Osteocyte (in vitro differentiated cells): ENCODE results near the gene RAB14. TPM values are rescaled to one million over a fixed set of nuclear protein-coding genes. Genes with fewer than 3 reads are reported as not detected.
"Not testable (repeated sequence)": the region's sequence is repeated elsewhere in the genome, so short reads cannot be mapped to it uniquely, and the experiment has no call there.

ENCODE experiments used
- DNase-seq: peaks from one replicate; pipeline ENCODE4 v3.0.0; 2021; ENCODE audit warnings: mixed read lengths; ENCODE audit not compliant: unreplicated experiment; ENCODE audit errors: extremely low spot score
- H3K27ac Mint-ChIP-seq: one replicate; pipeline ENCODE4 v1.8.0; 2021; ENCODE audit warnings: mild to moderate bottlenecking, mixed read lengths; ENCODE audit not compliant: unreplicated experiment
- H3K27me3 Mint-ChIP-seq: one replicate; pipeline ENCODE4 v1.8.0; 2021; ENCODE audit warnings: mixed read lengths; ENCODE audit not compliant: unreplicated experiment
- H3K36me3 Mint-ChIP-seq: one replicate; pipeline ENCODE4 v1.8.0; 2021; ENCODE audit warnings: mixed read lengths; ENCODE audit not compliant: unreplicated experiment
- H3K4me1 Mint-ChIP-seq: one replicate; pipeline ENCODE4 v1.8.0; 2021; ENCODE audit warnings: mixed read lengths; ENCODE audit not compliant: unreplicated experiment
- H3K4me3 Mint-ChIP-seq: one replicate; pipeline ENCODE4 v1.8.0; 2021; ENCODE audit warnings: mild to moderate bottlenecking, moderate library complexity, mixed read lengths; ENCODE audit not compliant: unreplicated experiment
- H3K9me3 Mint-ChIP-seq: one replicate; pipeline ENCODE4 v1.8.0; 2021; ENCODE audit warnings: mixed read lengths; ENCODE audit not compliant: unreplicated experiment
- total RNA-seq: library from RNA; stranded (reverse); gene quantifications from 2 replicates; pipeline ENCODE4 v1.2.1, GENCODE V29; 2021
- TF ChIP-seq, protein P1 (sequence below): fragments of 200-600 bp; sonication (generic); IDR thresholded peaks from 2 replicates; pipeline ENCODE4 v1.5.0; 2021; ENCODE audit warnings: antibody characterized with exemption, mild to moderate bottlenecking, moderate library complexity

RAB14 gene
- total RNA-seq, 1 donor from 2014 or later, result 64.0 TPM

DNA sequence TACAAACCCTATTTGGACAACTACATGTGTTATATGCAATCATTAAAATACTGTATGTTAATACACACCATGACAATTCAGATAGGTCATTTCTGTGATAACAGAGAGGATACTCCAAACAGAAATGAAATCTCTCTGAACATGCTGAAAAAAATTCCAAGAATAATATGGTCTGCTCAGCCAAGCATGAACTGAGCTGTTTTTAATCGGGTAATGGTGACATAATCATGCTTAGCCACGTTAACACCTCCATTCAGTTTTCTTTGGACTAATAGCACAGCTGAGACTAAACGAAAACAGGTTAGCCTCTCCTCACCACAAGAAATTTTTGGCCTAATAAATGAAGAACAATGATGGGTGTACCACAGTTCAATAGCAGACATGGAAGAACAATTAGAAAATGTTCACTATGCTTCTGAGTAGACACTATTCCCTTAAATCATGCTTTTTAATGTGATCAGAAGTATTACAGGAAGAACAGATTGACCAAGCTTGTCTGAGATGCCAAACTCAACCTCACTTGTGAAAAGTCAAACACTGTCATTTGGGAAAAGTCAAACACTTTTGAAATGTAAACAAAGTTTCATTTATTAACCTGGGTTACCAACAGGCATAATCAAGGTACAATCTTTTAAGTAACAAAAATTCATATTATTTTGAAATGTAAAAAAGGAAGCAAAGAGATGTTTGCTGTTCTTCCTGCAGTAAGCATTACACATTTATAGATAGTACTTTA, 19.4 kb downstream of the RAB14 start:
- Mint-ChIP-seq H3K4me1 (peaks cover 22% of the 10 kb centered on the region), H3K27ac (no peak overlapping the region), H3K27me3 (no peaks in the 10 kb centered on the region), H3K9me3 (no peaks in the 10 kb centered on the region), H3K4me3 (no peak overlapping the region), H3K36me3 (peaks cover 39% of the 10 kb centered on the region)
- DNase-seq, result no peak
- TF ChIP-seq, protein P1, sequence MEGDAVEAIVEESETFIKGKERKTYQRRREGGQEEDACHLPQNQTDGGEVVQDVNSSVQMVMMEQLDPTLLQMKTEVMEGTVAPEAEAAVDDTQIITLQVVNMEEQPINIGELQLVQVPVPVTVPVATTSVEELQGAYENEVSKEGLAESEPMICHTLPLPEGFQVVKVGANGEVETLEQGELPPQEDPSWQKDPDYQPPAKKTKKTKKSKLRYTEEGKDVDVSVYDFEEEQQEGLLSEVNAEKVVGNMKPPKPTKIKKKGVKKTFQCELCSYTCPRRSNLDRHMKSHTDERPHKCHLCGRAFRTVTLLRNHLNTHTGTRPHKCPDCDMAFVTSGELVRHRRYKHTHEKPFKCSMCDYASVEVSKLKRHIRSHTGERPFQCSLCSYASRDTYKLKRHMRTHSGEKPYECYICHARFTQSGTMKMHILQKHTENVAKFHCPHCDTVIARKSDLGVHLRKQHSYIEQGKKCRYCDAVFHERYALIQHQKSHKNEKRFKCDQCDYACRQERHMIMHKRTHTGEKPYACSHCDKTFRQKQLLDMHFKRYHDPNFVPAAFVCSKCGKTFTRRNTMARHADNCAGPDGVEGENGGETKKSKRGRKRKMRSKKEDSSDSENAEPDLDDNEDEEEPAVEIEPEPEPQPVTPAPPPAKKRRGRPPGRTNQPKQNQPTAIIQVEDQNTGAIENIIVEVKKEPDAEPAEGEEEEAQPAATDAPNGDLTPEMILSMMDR, result no peak

DNA sequence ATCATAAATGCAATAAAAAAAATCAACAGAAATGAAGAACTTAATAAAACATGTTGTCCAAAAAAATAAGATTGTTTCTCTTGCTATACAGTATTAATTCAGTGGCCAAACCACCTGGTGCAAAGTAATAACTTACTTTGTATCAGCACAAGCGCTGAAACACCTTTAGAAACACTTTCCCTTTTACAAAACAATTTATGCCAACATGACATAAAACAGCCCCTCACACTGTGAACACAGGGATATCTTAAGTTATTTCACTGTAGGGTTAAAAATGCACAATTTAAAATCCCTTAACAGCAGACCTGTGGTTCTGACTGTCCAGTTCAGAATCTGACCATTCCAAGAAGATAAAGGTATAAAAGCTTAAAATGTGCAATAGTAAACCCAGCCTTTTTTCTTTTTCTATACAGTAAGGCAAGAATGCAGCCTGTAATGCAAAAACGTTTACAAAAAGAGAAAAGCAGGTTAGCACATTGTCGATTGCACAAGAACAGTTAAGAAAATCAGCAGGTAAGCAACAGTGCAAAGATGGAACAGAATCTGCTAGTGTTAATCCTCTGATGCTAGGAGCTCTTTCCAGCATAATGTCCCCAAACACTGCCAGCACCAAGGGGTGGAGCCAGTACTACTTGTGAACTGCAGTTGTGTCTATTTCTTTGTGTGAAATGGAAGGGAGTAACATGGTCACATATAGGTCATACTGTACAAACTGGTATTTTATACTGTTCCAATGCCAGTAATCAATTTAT, 21.6 kb downstream of the RAB14 start:
- H3K4me3 Mint-ChIP-seq, result no peak overlapping the region
- peaks cover 36% of the 10 kb centered on the region for H3K36me3 Mint-ChIP-seq
- H3K9me3 Mint-ChIP-seq, result no peaks in the 10 kb centered on the region

DNA sequence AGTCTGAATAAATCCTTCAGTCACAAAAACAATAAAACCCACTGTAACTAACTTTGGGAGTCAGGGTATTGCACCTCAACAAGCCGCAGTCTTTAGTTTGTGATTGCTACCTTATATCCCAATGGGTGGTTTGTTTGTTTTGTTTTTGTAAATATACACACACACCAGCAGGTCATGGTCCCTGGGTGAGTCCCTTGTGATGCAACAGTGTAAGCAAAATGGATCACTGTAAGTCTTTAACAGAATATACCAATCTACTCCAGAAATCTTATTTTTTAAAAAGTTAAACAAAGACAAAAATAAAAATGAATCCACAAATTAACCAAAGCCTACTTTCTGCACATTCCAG, 22.3 kb downstream of the RAB14 start:
- H3K9me3 Mint-ChIP-seq, H3K27me3 Mint-ChIP-seq, DNase-seq, H3K4me3 Mint-ChIP-seq, H3K27ac Mint-ChIP-seq: not testable (repeated sequence)
- peaks cover 40% of the 10 kb centered on the region for H3K36me3 Mint-ChIP-seq
- H3K4me1 Mint-ChIP-seq, result peaks cover 11% of the 10 kb centered on the region

More for the DNA sequence above, 21.6 kb downstream of the RAB14 start:
- TF ChIP-seq, protein P1, result no peak
- no peak for DNase-seq
- peaks cover 15% of the 10 kb centered on the region for H3K4me1 Mint-ChIP-seq
- no peaks in the 10 kb centered on the region for H3K27me3 Mint-ChIP-seq
- no peak overlapping the region for H3K27ac Mint-ChIP-seq

DNA sequence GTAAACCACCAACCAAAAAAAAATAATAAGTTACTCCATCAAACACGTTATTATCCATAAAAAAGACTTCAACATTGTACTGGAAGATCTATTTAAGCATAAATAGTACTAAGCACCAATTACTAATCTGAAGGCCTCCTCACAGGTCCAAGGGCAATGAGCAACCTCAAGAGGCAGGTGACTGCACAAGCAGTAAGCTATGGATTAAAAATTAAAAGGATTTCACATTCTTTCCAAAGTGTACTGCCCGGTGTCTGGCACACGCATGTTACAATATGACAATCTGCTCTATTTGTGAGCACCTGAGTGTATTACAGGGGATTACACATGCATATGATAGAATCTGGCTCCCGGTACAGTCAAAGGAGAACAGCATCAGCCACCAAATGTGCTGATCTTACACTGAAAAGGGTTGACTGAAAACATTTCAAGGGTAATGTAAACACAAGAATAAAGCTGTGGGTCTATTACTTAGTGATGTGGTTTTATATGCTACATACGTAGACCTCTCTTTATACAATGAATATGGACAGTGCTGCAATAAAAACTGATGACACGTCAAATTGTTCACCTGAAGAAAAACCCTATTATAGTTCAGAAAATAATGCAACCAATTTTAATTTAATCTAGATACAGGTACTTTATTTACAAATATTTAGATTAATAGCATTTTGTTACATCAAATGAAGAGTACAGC, 22.8 kb downstream of the RAB14 start:
- Mint-ChIP-seq H3K9me3 (no peaks in the 10 kb centered on the region), H3K27ac (peak overlapping the region; percentile 11), H3K27me3 (no peaks in the 10 kb centered on the region), H3K4me3 (no peak overlapping the region), H3K4me1 (peaks cover 10% of the 10 kb centered on the region), H3K36me3 (peaks cover 42% of the 10 kb centered on the region)
- no peak for DNase-seq
- TF ChIP-seq, protein P1, result no peak

DNA sequence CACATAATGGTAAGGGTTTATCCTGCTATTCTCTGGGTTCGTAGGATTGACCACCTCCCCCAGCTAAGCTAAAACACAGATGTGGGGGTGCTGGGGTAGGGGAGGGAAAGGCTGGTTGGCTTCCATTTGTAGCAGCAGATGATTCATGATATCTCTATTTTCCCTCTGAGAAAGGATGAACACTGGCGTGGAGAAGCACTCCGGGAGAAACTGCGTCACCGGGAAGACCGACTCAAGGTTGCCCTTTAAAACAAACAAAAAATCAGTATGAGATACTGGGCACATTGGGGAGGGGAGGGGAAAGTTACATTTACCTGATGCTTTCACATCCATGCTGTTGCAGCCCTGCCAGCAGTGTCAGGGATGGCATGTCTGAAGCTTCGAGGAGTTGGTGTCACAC, 28.2 kb downstream of the RAB14 start:
- Mint-ChIP-seq H3K4me1 (peaks cover 3% of the 10 kb centered on the region), H3K4me3 (no peak overlapping the region), H3K36me3 (peaks cover 50% of the 10 kb centered on the region), H3K27me3 (no peaks in the 10 kb centered on the region), H3K27ac (no peak overlapping the region), H3K9me3 (no peaks in the 10 kb centered on the region)
- TF ChIP-seq, protein P1, result no peak
- DNase-seq, result no peak
